GM19351 (cell line): ENCODE measurements around the gene OR2A12.
"Not testable (repeated sequence)": the region's sequence is repeated elsewhere in the genome, so short reads cannot be mapped to it uniquely, and the experiment has no call there.

ENCODE experiments used
- ATAC-seq: cut with Tn5 transposase; IDR thresholded peaks from one replicate; pipeline ENCODE4 v1.9.1; 2021; ENCODE audit warnings: mild to moderate bottlenecking, moderate library complexity; ENCODE audit not compliant: unreplicated experiment

OR2A12 gene

GRCh38 chr7:144113651-144114050, 27.6 kb downstream of the OR2A12 start:
- ATAC-seq: no peak

GRCh38 chr7:144118341-144118740, 32.3 kb downstream of the OR2A12 start:
- no peak for ATAC-seq

GRCh38 chr7:144122876-144123275, 36.8 kb downstream of the OR2A12 start, which contains the start of gene OR2A14:
OR2A14 (plus strand) TSS chr7:144123176; CDS start chr7:144129113, 5,937 bp downstream.
- ATAC-seq: no peak

GRCh38 chr7:144127714-144128334, 41.7 kb downstream of the OR2A12 start:
- peak; percentile 100 for ATAC-seq

GRCh38 chr7:144129601-144130000, 43.5 kb downstream of the OR2A12 start:
- ATAC-seq: not testable (repeated sequence)

- ATAC-seq: no peak
These were observed 44.7 kb downstream of the OR2A12 start for GRCh38 chr7:144130730-144131129.

GRCh38 chr7:144132262-144132661, 46.2 kb downstream of the OR2A12 start:
- no peak for ATAC-seq

GRCh38 chr7:144133307-144133706, 47.2 kb downstream of the OR2A12 start:
- ATAC-seq: no peak

- no peak for ATAC-seq
These were observed 48.0 kb downstream of the OR2A12 start for GRCh38 chr7:144134116-144134515.

- no peak for ATAC-seq
These were observed 51.4 kb downstream of the OR2A12 start for GRCh38 chr7:144137501-144137900.

GRCh38 chr7:144142187-144142586, 56.1 kb downstream of the OR2A12 start:
- ATAC-seq: no peak

GRCh38 chr7:144144426-144144825, 58.3 kb downstream of the OR2A12 start:
- ATAC-seq: no peak

GRCh38 chr7:144148224-144148827, 62.2 kb downstream of the OR2A12 start:
- ATAC-seq: no peak
